Measurements from ENCODE around the gene RNU4-1. TPM values are rescaled to one million over a fixed set of nuclear protein-coding genes. Genes with fewer than 3 reads are reported as not detected.
A peak's percentile ranks its signal among the peaks of the same experiment; 100 is the strongest.

Gene RNU4-1
- total RNA-seq, 1 experiment from 2014 or later: not detected

GRCh38 chr12:120301962-120302815 lies 9.2 kb upstream of the RNU4-1 start, which contains the start of gene SIRT4:
Gene SIRT4, plus strand, starts transcription at chr12:120302321. Its CDS starts 1,241 bp downstream, at chr12:120303562.
- peak; percentile 98 for DNase-seq (ENCODE audit: low spot score)
- in situ Hi-C loops (cut with HindIII; ENCODE audit: low sequenced_read_pairs): no loop called here

- DNase-seq (ENCODE audit: low spot score): no peak
- in situ Hi-C loops (cut with HindIII; ENCODE audit: low sequenced_read_pairs): no loop called here
Measured at GRCh38 chr12:120292411-120292660, 701 bp downstream of the RNU4-1 start.

- DNase-seq (ENCODE audit: low spot score): peak; percentile 56
- in situ Hi-C loops (cut with HindIII; ENCODE audit: low sequenced_read_pairs): no loop called here
Measured at GRCh38 chr12:120290609-120291305, 2.3 kb downstream of the RNU4-1 start.

GRCh38 chr12:120287491-120287890 lies 5.5 kb downstream of the RNU4-1 start:
- DNase-seq (ENCODE audit: low spot score): no peak
- in situ Hi-C loops (cut with HindIII; ENCODE audit: low sequenced_read_pairs): no loop called here

- in situ Hi-C loops (cut with HindIII; ENCODE audit: low sequenced_read_pairs): no loop called here
- DNase-seq (ENCODE audit: low spot score): no peak
Measured at GRCh38 chr12:120286768-120287490, 6.1 kb downstream of the RNU4-1 start.

GRCh38 chr12:120284381-120284780 lies 8.7 kb downstream of the RNU4-1 start:
- in situ Hi-C loops (cut with HindIII; ENCODE audit: low sequenced_read_pairs): no loop called here
- no peak for DNase-seq (ENCODE audit: low spot score)

GRCh38 chr12:120283318-120283717 lies 9.7 kb downstream of the RNU4-1 start:
- DNase-seq (ENCODE audit: low spot score): no peak
- in situ Hi-C loops (cut with HindIII; ENCODE audit: low sequenced_read_pairs): no loop called here

- in situ Hi-C loops (cut with HindIII; ENCODE audit: low sequenced_read_pairs): no loop called here
- DNase-seq (ENCODE audit: low spot score): no peak
Measured at GRCh38 chr12:120278137-120279069, 14.6 kb downstream of the RNU4-1 start.

GRCh38 chr12:120276734-120277133 lies 16.3 kb downstream of the RNU4-1 start:
- no peak for DNase-seq (ENCODE audit: low spot score)
- in situ Hi-C loops (cut with HindIII; ENCODE audit: low sequenced_read_pairs): no loop called here

GRCh38 chr12:120267736-120268135 lies 25.3 kb downstream of the RNU4-1 start:
- DNase-seq (ENCODE audit: low spot score): no peak
- in situ Hi-C loops (cut with HindIII; ENCODE audit: low sequenced_read_pairs): no loop called here

GRCh38 chr12:120266180-120266870 lies 26.7 kb downstream of the RNU4-1 start:
- in situ Hi-C loops (cut with HindIII; ENCODE audit: low sequenced_read_pairs): no loop called here
- DNase-seq (ENCODE audit: low spot score): no peak

- in situ Hi-C loops (cut with HindIII; ENCODE audit: low sequenced_read_pairs): no loop called here
Measured at GRCh38 chr12:120265473-120266179, 27.4 kb downstream of the RNU4-1 start, which contains the start of gene PXN. Gene PXN, minus strand, starts transcription at chr12:120265730. Its CDS starts 101 bp downstream, at chr12:120265629.

GRCh38 chr12:120264904-120265472 lies 28.0 kb downstream of the RNU4-1 start:
- in situ Hi-C loops (cut with HindIII; ENCODE audit: low sequenced_read_pairs): no loop called here
- no peak for DNase-seq (ENCODE audit: low spot score)

More at GRCh38 chr12:120265473-120266179, 27.4 kb downstream of the RNU4-1 start, which contains the start of gene PXN:
- peak; percentile 81 for DNase-seq (ENCODE audit: low spot score)

- in situ Hi-C loops (cut with HindIII; ENCODE audit: low sequenced_read_pairs): no loop called here
- peak; percentile 34 for DNase-seq (ENCODE audit: low spot score)
Measured at GRCh38 chr12:120264086-120264903, 28.7 kb downstream of the RNU4-1 start.

GRCh38 chr12:120263748-120264085 lies 29.3 kb downstream of the RNU4-1 start:
- DNase-seq (ENCODE audit: low spot score): peak; percentile 30
- in situ Hi-C loops (cut with HindIII; ENCODE audit: low sequenced_read_pairs): no loop called here

GRCh38 chr12:120262852-120263747 lies 29.9 kb downstream of the RNU4-1 start:
- in situ Hi-C loops (cut with HindIII; ENCODE audit: low sequenced_read_pairs): no loop called here
- no peak for DNase-seq (ENCODE audit: low spot score)
